ENCODE results near the gene GDAP1L1.
"Not testable (repeated sequence)": the region's sequence is repeated elsewhere in the genome, so short reads cannot be mapped to it uniquely, and the experiment has no call there.

GDAP1L1 gene

GRCh38 chr20:44255942-44256341 lies 8.8 kb downstream of the GDAP1L1 start:
- DNase-seq (ENCODE audit: low spot score) = no peak

- DNase-seq (ENCODE audit: low spot score) = no peak
Measured at GRCh38 chr20:44256961-44257360, 9.9 kb downstream of the GDAP1L1 start.

- DNase-seq (ENCODE audit: low spot score) = no peak
Measured at GRCh38 chr20:44258226-44258890, 11.2 kb downstream of the GDAP1L1 start.

- no peak for DNase-seq (ENCODE audit: low spot score)
Measured at GRCh38 chr20:44264287-44264686, 17.2 kb downstream of the GDAP1L1 start.

GRCh38 chr20:44268802-44269201 lies 21.7 kb downstream of the GDAP1L1 start:
- no peak for DNase-seq (ENCODE audit: low spot score)

GRCh38 chr20:44271915-44272663 lies 25.0 kb downstream of the GDAP1L1 start:
- DNase-seq (ENCODE audit: low spot score) = no peak

- DNase-seq (ENCODE audit: low spot score) = no peak
Measured at GRCh38 chr20:44273231-44274215, 26.4 kb downstream of the GDAP1L1 start.

- DNase-seq (ENCODE audit: low spot score) = no peak
Measured at GRCh38 chr20:44274303-44275017, 27.4 kb downstream of the GDAP1L1 start.

- no peak for DNase-seq (ENCODE audit: low spot score)
Measured at GRCh38 chr20:44279228-44279627, 32.1 kb downstream of the GDAP1L1 start.

GRCh38 chr20:44280387-44280786 lies 33.3 kb downstream of the GDAP1L1 start:
- DNase-seq (ENCODE audit: low spot score) = no peak

- no peak for DNase-seq (ENCODE audit: low spot score)
Measured at GRCh38 chr20:44282192-44282591, 35.1 kb downstream of the GDAP1L1 start.

GRCh38 chr20:44284032-44284431 lies 36.9 kb downstream of the GDAP1L1 start:
- no peak for DNase-seq (ENCODE audit: low spot score)

- DNase-seq (ENCODE audit: low spot score) = no peak
Measured at GRCh38 chr20:44287272-44288097, 40.4 kb downstream of the GDAP1L1 start.

- DNase-seq (ENCODE audit: low spot score) = no peak
Measured at GRCh38 chr20:44288252-44288651, 41.1 kb downstream of the GDAP1L1 start.

GRCh38 chr20:44291754-44292153 lies 44.6 kb downstream of the GDAP1L1 start:
- no peak for DNase-seq (ENCODE audit: low spot score)

- DNase-seq (ENCODE audit: low spot score) = no peak
Measured at GRCh38 chr20:44296011-44296410, 48.9 kb downstream of the GDAP1L1 start.

GRCh38 chr20:44297721-44298120 lies 50.6 kb downstream of the GDAP1L1 start:
- DNase-seq (ENCODE audit: low spot score) = no peak

GRCh38 chr20:44299011-44299535 lies 52.0 kb downstream of the GDAP1L1 start:
- DNase-seq (ENCODE audit: low spot score) = not testable (repeated sequence)

GRCh38 chr20:44301285-44301684 lies 54.2 kb downstream of the GDAP1L1 start:
- DNase-seq (ENCODE audit: low spot score) = no peak

GRCh38 chr20:44302026-44302669 lies 55.0 kb downstream of the GDAP1L1 start:
- no peak for DNase-seq (ENCODE audit: low spot score)
